ENCODE measurements around the gene CEP350.

CEP350 gene

DNA sequence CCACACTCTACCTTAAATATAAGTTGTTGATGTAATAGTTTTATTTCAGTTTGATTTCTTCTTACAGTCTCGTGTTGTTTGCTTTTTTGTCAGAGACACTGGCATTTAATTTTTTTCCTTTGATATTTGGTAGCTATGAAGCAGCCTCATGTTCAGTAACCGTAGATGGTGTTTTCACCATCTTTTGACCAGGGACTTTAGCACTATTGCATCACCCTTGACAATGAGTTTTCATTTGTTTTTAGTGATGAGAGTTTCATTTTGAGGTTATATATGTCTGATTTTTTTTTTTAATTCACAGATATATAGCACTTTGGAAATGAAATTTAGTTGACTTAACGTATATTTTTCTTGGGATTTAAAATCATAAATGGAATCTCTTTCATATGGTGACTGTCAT, 36.2 kb downstream of the CEP350 start:
- no peaks in the 10 kb centered on the region for H3K27me3 ChIP-seq (ENCODE audit: insufficient read depth, low read length, poor library complexity, severe bottlenecking)
- H3K9ac ChIP-seq (ENCODE audit: low read depth, low read length, poor library complexity, severe bottlenecking): no peak overlapping the region
- no peaks in the 10 kb centered on the region for H3K4me1 ChIP-seq (ENCODE audit: insufficient read depth, low read length, poor library complexity, severe bottlenecking)
- H4K20me1 ChIP-seq (ENCODE audit: insufficient read depth, low read length, poor library complexity, severe bottlenecking): peaks cover 3% of the 10 kb centered on the region
- H3K9me2 ChIP-seq (replicated peaks; ENCODE audit: low read depth, low read length): no peaks in the 10 kb centered on the region
- H3F3A ChIP-seq (ENCODE audit: low read depth): no peaks in the 10 kb centered on the region
- H3K4me3 ChIP-seq (ENCODE audit: low read length, poor library complexity, severe bottlenecking): no peak overlapping the region
- no peak overlapping the region for H3K4me2 ChIP-seq (ENCODE audit: low read depth, low read length, poor library complexity, severe bottlenecking)
- no peak overlapping the region for H2AFZ ChIP-seq (ENCODE audit: low read length)
- TF ChIP-seq EZH2phosphoT487 (IDR thresholded peaks at IDR 0.05; ENCODE audit: borderline replicate concordance): no peak
- TF ChIP-seq, protein P1, sequence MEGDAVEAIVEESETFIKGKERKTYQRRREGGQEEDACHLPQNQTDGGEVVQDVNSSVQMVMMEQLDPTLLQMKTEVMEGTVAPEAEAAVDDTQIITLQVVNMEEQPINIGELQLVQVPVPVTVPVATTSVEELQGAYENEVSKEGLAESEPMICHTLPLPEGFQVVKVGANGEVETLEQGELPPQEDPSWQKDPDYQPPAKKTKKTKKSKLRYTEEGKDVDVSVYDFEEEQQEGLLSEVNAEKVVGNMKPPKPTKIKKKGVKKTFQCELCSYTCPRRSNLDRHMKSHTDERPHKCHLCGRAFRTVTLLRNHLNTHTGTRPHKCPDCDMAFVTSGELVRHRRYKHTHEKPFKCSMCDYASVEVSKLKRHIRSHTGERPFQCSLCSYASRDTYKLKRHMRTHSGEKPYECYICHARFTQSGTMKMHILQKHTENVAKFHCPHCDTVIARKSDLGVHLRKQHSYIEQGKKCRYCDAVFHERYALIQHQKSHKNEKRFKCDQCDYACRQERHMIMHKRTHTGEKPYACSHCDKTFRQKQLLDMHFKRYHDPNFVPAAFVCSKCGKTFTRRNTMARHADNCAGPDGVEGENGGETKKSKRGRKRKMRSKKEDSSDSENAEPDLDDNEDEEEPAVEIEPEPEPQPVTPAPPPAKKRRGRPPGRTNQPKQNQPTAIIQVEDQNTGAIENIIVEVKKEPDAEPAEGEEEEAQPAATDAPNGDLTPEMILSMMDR (conservative IDR thresholded peaks at IDR 0.05; ENCODE audit: low read length): no peak
- peaks cover under 1% of the 10 kb centered on the region; the same call in 1 of the 2 replicates for H3K79me2 ChIP-seq (ENCODE audit: insufficient read depth, low read length)
- H3K36me3 ChIP-seq (ENCODE audit: insufficient read depth, low read length): peaks cover 65% of the 10 kb centered on the region
- no peaks in the 10 kb centered on the region for H3K9me3 ChIP-seq (ENCODE audit: insufficient read depth, low read depth, low read length)

DNA sequence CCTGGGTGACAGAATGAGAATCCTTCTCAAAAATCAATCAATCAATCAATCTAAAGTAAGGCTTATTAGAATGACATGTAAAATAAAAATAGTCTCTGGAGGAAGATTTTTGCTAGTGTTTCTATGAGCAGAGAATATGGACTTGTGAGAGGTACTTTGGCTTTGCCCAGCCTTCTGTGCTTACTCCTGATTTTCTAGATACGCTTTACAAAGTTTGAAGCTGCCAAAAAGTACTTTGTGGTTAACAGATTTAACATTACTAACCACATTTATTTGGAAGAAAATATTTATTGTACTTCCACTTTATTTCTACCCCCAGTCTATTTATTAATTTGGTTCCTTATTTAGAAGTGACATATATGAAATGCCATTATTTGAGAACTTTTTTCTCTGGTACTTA, 41.0 kb downstream of the CEP350 start:
- Histone ChIP-seq H4K20me1 (ENCODE audit: insufficient read depth, low read length, poor library complexity, severe bottlenecking) (no peaks in the 10 kb centered on the region), H3K27me3 (ENCODE audit: insufficient read depth, low read length, poor library complexity, severe bottlenecking) (no peaks in the 10 kb centered on the region), H3K79me2 (ENCODE audit: insufficient read depth, low read length) (peaks cover 7% of the 10 kb centered on the region), H3K4me2 (ENCODE audit: low read depth, low read length, poor library complexity, severe bottlenecking) (no peak overlapping the region), H3K9me3 (ENCODE audit: insufficient read depth, low read depth, low read length) (no peaks in the 10 kb centered on the region), H2AFZ (ENCODE audit: low read length) (no peak overlapping the region), H3F3A (ENCODE audit: low read depth) (no peaks in the 10 kb centered on the region), H3K4me3 (ENCODE audit: low read length, poor library complexity, severe bottlenecking) (no peak overlapping the region), H3K4me1 (ENCODE audit: insufficient read depth, low read length, poor library complexity, severe bottlenecking) (no peaks in the 10 kb centered on the region), H3K36me3 (ENCODE audit: insufficient read depth, low read length) (peaks cover 66% of the 10 kb centered on the region), H3K9me2 (replicated peaks; ENCODE audit: low read depth, low read length) (no peaks in the 10 kb centered on the region), H3K9ac (ENCODE audit: low read depth, low read length, poor library complexity, severe bottlenecking) (no peak overlapping the region)
- TF ChIP-seq, protein P1 (conservative IDR thresholded peaks at IDR 0.05; ENCODE audit: low read length): no peak
- no peak for TF ChIP-seq EZH2phosphoT487 (IDR thresholded peaks at IDR 0.05; ENCODE audit: borderline replicate concordance)

DNA sequence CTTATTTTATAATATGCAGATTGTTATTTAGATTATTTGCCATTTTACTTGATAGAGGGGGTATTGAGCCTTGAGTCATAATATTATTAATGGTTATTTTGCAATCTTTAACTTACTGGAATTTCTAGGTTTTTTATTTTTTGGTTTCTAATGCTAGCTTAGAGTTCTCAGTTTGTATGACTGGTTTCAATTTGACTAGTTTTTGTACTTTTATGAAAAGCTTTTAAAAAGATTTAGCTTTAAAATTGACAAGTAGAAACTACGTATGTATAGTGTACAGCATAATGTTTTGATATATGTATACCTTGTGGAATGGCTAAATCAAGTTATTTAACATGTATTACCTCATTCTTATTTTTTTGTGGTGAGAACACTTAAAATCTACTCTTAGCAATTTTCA, 41.5 kb downstream of the CEP350 start:
- no peaks in the 10 kb centered on the region for H3K4me1 ChIP-seq (ENCODE audit: insufficient read depth, low read length, poor library complexity, severe bottlenecking)
- TF ChIP-seq, protein P1 (conservative IDR thresholded peaks at IDR 0.05; ENCODE audit: low read length): no peak
- TF ChIP-seq EZH2phosphoT487 (IDR thresholded peaks at IDR 0.05; ENCODE audit: borderline replicate concordance): no peak

More for the DNA sequence above, 41.5 kb downstream of the CEP350 start:
- Histone ChIP-seq H3K4me2 (ENCODE audit: low read depth, low read length, poor library complexity, severe bottlenecking) (no peak overlapping the region), H4K20me1 (ENCODE audit: insufficient read depth, low read length, poor library complexity, severe bottlenecking) (no peaks in the 10 kb centered on the region), H2AFZ (ENCODE audit: low read length) (no peak overlapping the region), H3K36me3 (ENCODE audit: insufficient read depth, low read length) (peaks cover 64% of the 10 kb centered on the region), H3K79me2 (ENCODE audit: insufficient read depth, low read length) (peaks cover 7% of the 10 kb centered on the region), H3F3A (ENCODE audit: low read depth) (no peaks in the 10 kb centered on the region), H3K9me2 (replicated peaks; ENCODE audit: low read depth, low read length) (no peaks in the 10 kb centered on the region), H3K4me3 (ENCODE audit: low read length, poor library complexity, severe bottlenecking) (no peak overlapping the region), H3K9me3 (ENCODE audit: insufficient read depth, low read depth, low read length) (no peaks in the 10 kb centered on the region), H3K27me3 (ENCODE audit: insufficient read depth, low read length, poor library complexity, severe bottlenecking) (no peaks in the 10 kb centered on the region), H3K9ac (ENCODE audit: low read depth, low read length, poor library complexity, severe bottlenecking) (no peak overlapping the region)
